ENCODE data around the gene ANO6. TPM values are rescaled to one million over a fixed set of nuclear protein-coding genes. Genes with fewer than 3 reads are reported as not detected.

ANO6 gene
- polyA plus RNA-seq, 1 donor from 2014 or later, result 9.0 TPM

DNA sequence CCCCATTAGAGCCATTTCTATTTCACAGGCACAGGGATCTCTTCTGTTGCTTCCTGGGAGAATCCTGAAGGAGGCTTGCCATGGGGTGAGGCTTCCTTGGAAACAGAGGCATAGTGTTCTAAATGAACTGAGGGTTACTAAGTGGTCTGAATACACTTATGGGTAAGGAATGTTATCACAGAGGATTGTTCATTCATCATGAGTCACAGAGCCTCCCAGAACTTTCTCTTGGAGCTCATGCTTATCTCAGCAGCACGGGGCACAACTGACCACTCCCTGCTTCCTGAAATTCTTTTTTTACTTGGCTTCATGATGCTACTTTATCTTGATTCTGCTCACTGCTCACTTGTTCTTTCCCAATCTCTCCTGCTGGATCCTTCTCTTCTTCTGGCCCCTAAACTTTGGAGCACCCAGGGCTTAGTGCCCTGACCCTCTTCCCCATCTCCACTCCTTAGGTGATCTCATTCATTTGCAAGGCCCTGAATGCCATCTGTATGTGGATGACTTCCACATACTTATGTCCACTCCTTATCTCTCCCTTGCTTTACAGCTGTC, 57.9 kb downstream of the ANO6 start:
- no peaks in the 10 kb centered on the region for H3K27me3 ChIP-seq (ENCODE audit: insufficient read depth, low read depth, low read length)
- no peaks in the 10 kb centered on the region for H3K9me3 ChIP-seq (ENCODE audit: low read length)
- no peak overlapping the region for H3K9ac ChIP-seq (ENCODE audit: low read length)
- H3K36me3 ChIP-seq (ENCODE audit: insufficient read depth, low read length), result no peaks in the 10 kb centered on the region
- H4K20me1 ChIP-seq (ENCODE audit: insufficient read depth), result no peaks in the 10 kb centered on the region
- no peaks in the 10 kb centered on the region for H3F3A ChIP-seq (ENCODE audit: insufficient read depth, low read length, poor library complexity, severe bottlenecking)
- no peak overlapping the region for H3K27ac ChIP-seq (ENCODE audit: low read length)
- no peaks in the 10 kb centered on the region for H3K9me2 ChIP-seq (ENCODE audit: insufficient read depth, low read length)
- no peak overlapping the region for H2AFZ ChIP-seq (ENCODE audit: low read depth, low read length)
- H3K4me3 ChIP-seq (ENCODE audit: low read length), result no peak overlapping the region
- no peak for TF ChIP-seq SMC3 (conservative IDR thresholded peaks at IDR 0.05; ENCODE audit: poor library complexity)
- TF ChIP-seq TAF1 (IDR thresholded peaks at IDR 0.05; ENCODE audit: low read depth), result no peak
- no peak for TF ChIP-seq POLR2AphosphoS5 (IDR thresholded peaks at IDR 0.05)
- no peak for TF ChIP-seq EZH2 (IDR thresholded peaks at IDR 0.05; ENCODE audit: borderline replicate concordance, insufficient read depth, low read length, poor library complexity, severe bottlenecking)
- TF ChIP-seq, protein P1, sequence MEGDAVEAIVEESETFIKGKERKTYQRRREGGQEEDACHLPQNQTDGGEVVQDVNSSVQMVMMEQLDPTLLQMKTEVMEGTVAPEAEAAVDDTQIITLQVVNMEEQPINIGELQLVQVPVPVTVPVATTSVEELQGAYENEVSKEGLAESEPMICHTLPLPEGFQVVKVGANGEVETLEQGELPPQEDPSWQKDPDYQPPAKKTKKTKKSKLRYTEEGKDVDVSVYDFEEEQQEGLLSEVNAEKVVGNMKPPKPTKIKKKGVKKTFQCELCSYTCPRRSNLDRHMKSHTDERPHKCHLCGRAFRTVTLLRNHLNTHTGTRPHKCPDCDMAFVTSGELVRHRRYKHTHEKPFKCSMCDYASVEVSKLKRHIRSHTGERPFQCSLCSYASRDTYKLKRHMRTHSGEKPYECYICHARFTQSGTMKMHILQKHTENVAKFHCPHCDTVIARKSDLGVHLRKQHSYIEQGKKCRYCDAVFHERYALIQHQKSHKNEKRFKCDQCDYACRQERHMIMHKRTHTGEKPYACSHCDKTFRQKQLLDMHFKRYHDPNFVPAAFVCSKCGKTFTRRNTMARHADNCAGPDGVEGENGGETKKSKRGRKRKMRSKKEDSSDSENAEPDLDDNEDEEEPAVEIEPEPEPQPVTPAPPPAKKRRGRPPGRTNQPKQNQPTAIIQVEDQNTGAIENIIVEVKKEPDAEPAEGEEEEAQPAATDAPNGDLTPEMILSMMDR (IDR thresholded peaks at IDR 0.05; ENCODE audit: poor library complexity, severe bottlenecking), result no peak
- TF ChIP-seq, protein P2, sequence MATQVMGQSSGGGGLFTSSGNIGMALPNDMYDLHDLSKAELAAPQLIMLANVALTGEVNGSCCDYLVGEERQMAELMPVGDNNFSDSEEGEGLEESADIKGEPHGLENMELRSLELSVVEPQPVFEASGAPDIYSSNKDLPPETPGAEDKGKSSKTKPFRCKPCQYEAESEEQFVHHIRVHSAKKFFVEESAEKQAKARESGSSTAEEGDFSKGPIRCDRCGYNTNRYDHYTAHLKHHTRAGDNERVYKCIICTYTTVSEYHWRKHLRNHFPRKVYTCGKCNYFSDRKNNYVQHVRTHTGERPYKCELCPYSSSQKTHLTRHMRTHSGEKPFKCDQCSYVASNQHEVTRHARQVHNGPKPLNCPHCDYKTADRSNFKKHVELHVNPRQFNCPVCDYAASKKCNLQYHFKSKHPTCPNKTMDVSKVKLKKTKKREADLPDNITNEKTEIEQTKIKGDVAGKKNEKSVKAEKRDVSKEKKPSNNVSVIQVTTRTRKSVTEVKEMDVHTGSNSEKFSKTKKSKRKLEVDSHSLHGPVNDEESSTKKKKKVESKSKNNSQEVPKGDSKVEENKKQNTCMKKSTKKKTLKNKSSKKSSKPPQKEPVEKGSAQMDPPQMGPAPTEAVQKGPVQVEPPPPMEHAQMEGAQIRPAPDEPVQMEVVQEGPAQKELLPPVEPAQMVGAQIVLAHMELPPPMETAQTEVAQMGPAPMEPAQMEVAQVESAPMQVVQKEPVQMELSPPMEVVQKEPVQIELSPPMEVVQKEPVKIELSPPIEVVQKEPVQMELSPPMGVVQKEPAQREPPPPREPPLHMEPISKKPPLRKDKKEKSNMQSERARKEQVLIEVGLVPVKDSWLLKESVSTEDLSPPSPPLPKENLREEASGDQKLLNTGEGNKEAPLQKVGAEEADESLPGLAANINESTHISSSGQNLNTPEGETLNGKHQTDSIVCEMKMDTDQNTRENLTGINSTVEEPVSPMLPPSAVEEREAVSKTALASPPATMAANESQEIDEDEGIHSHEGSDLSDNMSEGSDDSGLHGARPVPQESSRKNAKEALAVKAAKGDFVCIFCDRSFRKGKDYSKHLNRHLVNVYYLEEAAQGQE (IDR thresholded peaks at IDR 0.05; ENCODE audit: borderline replicate concordance), result no peak
- no peak for TF ChIP-seq MXI1 (conservative IDR thresholded peaks at IDR 0.05; ENCODE audit: poor library complexity, severe bottlenecking)
- TF ChIP-seq RAD21 (conservative IDR thresholded peaks at IDR 0.05), result no peak
- no peak for TF ChIP-seq EP300 (conservative IDR thresholded peaks at IDR 0.05; ENCODE audit: poor library complexity, severe bottlenecking)
- no peak overlapping the region for H3K4me2 ChIP-seq (ENCODE audit: low read length)
- H3K79me2 ChIP-seq (replicated peaks; ENCODE audit: insufficient read depth, low read length), result no peaks in the 10 kb centered on the region

DNA sequence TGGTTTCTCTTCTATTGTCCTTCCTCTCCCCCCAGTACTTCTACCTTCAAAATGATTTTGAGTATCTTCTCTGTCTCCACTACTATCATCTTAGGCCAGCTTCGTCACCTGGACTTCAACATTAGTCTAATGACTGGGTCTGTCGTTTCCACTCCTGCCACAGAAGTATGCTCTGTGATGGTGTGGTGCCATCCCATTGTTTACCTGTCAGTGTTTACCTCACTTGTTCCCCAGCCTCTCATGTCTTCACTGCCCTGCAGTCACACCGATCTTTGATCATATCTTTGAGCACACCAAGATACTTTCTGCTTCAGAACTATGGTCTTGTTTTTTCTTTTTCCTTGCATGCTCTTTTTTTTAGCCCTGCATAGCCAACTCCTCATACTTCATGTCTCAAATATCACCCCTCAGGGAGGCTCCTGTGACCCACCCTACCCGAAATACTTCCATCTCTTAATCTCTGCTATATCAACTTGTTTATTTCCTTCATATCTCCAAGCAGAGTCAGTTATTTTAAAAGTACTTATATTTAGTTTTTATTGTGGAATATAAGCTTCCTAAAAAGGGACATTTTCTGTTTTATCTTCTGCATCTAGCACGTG, 60.4 kb downstream of the ANO6 start:
- no peak overlapping the region for H3K4me3 ChIP-seq (ENCODE audit: low read length)
- no peaks in the 10 kb centered on the region for H3K9me2 ChIP-seq (ENCODE audit: insufficient read depth, low read length)
- TF ChIP-seq RAD21 (conservative IDR thresholded peaks at IDR 0.05), result no peak
- TF ChIP-seq, protein P1 (IDR thresholded peaks at IDR 0.05; ENCODE audit: poor library complexity, severe bottlenecking), result no peak
- no peak for TF ChIP-seq MXI1 (conservative IDR thresholded peaks at IDR 0.05; ENCODE audit: poor library complexity, severe bottlenecking)
- no peak for TF ChIP-seq POLR2AphosphoS5 (IDR thresholded peaks at IDR 0.05)
- TF ChIP-seq, protein P2 (IDR thresholded peaks at IDR 0.05; ENCODE audit: borderline replicate concordance), result no peak
- TF ChIP-seq EP300 (conservative IDR thresholded peaks at IDR 0.05; ENCODE audit: poor library complexity, severe bottlenecking), result no peak
- TF ChIP-seq SMC3 (conservative IDR thresholded peaks at IDR 0.05; ENCODE audit: poor library complexity), result no peak
- TF ChIP-seq TAF1 (IDR thresholded peaks at IDR 0.05; ENCODE audit: low read depth), result no peak
- H3K27me3 ChIP-seq (ENCODE audit: insufficient read depth, low read depth, low read length), result no peaks in the 10 kb centered on the region
- no peaks in the 10 kb centered on the region for H3F3A ChIP-seq (ENCODE audit: insufficient read depth, low read length, poor library complexity, severe bottlenecking)
- no peak overlapping the region for H3K4me2 ChIP-seq (ENCODE audit: low read length)
- no peaks in the 10 kb centered on the region for H3K79me2 ChIP-seq (replicated peaks; ENCODE audit: insufficient read depth, low read length)
- H3K36me3 ChIP-seq (ENCODE audit: insufficient read depth, low read length), result no peaks in the 10 kb centered on the region
- no peak overlapping the region for H2AFZ ChIP-seq (ENCODE audit: low read depth, low read length)
- H3K9me3 ChIP-seq (ENCODE audit: low read length), result no peaks in the 10 kb centered on the region
- no peaks in the 10 kb centered on the region for H4K20me1 ChIP-seq (ENCODE audit: insufficient read depth)
- no peak overlapping the region for H3K9ac ChIP-seq (ENCODE audit: low read length)
- no peak overlapping the region for H3K27ac ChIP-seq (ENCODE audit: low read length)
